ENCODE results near the gene EOLA2. TPM values are rescaled to one million over a fixed set of nuclear protein-coding genes. Genes with fewer than 3 reads are reported as not detected.
"Not testable (repeated sequence)": the region's sequence is repeated elsewhere in the genome, so short reads cannot be mapped to it uniquely, and the experiment has no call there.

The EOLA2 gene
- polyA plus RNA-seq, 1 experiment, result 35.8 TPM

- H3K36me3 ChIP-seq (ENCODE audit: control insufficient read depth, insufficient read depth, low read length); H3K27me3 ChIP-seq (ENCODE audit: control insufficient read depth, insufficient read depth, low read length); H3K4me3 ChIP-seq (ENCODE audit: low read depth, low read length); CTCF ChIA-PET; POLR2A ChIA-PET; DNase-seq (ENCODE audit: low read depth): not testable (repeated sequence)
Measured at GRCh38 chrX:149927964-149928258, 10.4 kb downstream of the EOLA2 start.

- POLR2A ChIA-PET, result not testable (repeated sequence)
Measured at GRCh38 chrX:149927245-149927963, 10.9 kb downstream of the EOLA2 start.

GRCh38 chrX:149924434-149924833, 13.9 kb downstream of the EOLA2 start:
- H3K36me3 ChIP-seq (ENCODE audit: control insufficient read depth, insufficient read depth, low read length); DNase-seq (ENCODE audit: low read depth); H3K4me3 ChIP-seq (ENCODE audit: low read depth, low read length); POLR2A ChIA-PET; CTCF ChIA-PET; H3K27me3 ChIP-seq (ENCODE audit: control insufficient read depth, insufficient read depth, low read length): not testable (repeated sequence)

More at GRCh38 chrX:149927245-149927963, 10.9 kb downstream of the EOLA2 start:
- H3K4me3 ChIP-seq (ENCODE audit: low read depth, low read length); H3K27me3 ChIP-seq (ENCODE audit: control insufficient read depth, insufficient read depth, low read length); DNase-seq (ENCODE audit: low read depth); H3K36me3 ChIP-seq (ENCODE audit: control insufficient read depth, insufficient read depth, low read length); CTCF ChIA-PET: not testable (repeated sequence)

DNA sequence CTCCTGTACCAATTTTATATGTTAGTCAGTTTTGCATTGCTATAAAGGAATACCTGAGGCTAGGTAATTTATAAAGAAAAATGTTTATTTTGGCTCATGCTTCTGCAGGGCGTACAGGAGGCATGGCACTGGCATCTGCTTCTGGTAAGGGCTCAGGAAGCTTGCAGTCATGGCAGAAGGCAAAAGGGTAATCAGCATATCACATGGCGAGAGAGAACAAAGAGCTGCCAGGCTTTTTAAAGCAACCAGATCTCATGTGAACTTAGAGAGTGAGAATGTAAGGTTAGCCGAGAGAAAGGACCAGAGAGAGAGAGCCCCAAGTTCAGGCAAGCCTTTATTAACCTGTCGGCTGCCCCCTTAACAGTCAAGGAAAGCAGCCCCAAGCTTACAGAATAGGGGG, 14.5 kb downstream of the EOLA2 start:
- CTCF ChIA-PET; DNase-seq (ENCODE audit: low read depth); POLR2A ChIA-PET; H3K4me3 ChIP-seq (ENCODE audit: low read depth, low read length); H3K36me3 ChIP-seq (ENCODE audit: control insufficient read depth, insufficient read depth, low read length); H3K27me3 ChIP-seq (ENCODE audit: control insufficient read depth, insufficient read depth, low read length): not testable (repeated sequence)

- Histone ChIP-seq H3K4me3 (ENCODE audit: low read depth, low read length) (no peak overlapping the region), H3K36me3 (ENCODE audit: control insufficient read depth, insufficient read depth, low read length) (no peaks in the 10 kb centered on the region), H3K27me3 (ENCODE audit: control insufficient read depth, insufficient read depth, low read length) (no peaks in the 10 kb centered on the region)
- CTCF ChIA-PET, result no interaction called here
- POLR2A ChIA-PET, result no interaction called here
- TF ChIP-seq, protein P1, sequence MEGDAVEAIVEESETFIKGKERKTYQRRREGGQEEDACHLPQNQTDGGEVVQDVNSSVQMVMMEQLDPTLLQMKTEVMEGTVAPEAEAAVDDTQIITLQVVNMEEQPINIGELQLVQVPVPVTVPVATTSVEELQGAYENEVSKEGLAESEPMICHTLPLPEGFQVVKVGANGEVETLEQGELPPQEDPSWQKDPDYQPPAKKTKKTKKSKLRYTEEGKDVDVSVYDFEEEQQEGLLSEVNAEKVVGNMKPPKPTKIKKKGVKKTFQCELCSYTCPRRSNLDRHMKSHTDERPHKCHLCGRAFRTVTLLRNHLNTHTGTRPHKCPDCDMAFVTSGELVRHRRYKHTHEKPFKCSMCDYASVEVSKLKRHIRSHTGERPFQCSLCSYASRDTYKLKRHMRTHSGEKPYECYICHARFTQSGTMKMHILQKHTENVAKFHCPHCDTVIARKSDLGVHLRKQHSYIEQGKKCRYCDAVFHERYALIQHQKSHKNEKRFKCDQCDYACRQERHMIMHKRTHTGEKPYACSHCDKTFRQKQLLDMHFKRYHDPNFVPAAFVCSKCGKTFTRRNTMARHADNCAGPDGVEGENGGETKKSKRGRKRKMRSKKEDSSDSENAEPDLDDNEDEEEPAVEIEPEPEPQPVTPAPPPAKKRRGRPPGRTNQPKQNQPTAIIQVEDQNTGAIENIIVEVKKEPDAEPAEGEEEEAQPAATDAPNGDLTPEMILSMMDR (IDR thresholded peaks at IDR 0.05; ENCODE audit: insufficient read depth, low read depth, low read length), result no peak
- DNase-seq (ENCODE audit: low read depth), result no peak
Measured at GRCh38 chrX:149916745-149917392, 21.4 kb downstream of the EOLA2 start.

DNA sequence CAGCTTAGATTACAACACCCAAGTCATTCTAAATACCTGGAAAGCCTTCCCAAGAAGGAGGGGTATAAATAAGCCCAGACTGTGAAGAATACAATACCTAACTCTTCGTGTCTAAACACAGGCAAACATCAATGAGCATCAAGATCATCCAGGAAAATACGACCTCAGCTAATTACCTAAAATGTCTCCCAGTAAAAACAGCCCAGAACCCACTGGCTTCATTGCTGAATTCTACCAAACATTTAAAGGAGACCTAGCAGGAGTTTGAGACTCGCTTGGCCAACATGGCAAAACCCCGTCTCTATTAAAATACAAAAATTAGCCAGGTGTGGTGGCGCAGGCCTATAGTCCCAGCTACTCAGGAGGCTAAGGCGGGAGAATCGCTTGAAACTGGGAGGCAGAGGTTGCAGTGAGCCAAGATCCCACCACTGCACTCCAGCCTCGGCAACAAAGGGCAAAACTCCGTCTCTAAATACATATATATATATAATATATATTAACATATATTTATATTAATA, 28.1 kb downstream of the EOLA2 start:
- CTCF ChIA-PET, result no interaction called here
- POLR2A ChIA-PET, result no interaction called here

More for the DNA sequence above, 28.1 kb downstream of the EOLA2 start:
- TF ChIP-seq, protein P1 (IDR thresholded peaks at IDR 0.05; ENCODE audit: insufficient read depth, low read depth, low read length), result no peak
- no peaks in the 10 kb centered on the region for H3K27me3 ChIP-seq (ENCODE audit: control insufficient read depth, insufficient read depth, low read length)
- DNase-seq (ENCODE audit: low read depth), result no peak
- no peaks in the 10 kb centered on the region for H3K36me3 ChIP-seq (ENCODE audit: control insufficient read depth, insufficient read depth, low read length)
- H3K4me3 ChIP-seq (ENCODE audit: low read depth, low read length), result no peak overlapping the region
